Activated CD8-positive, alpha-beta T cell treated with anti-CD3 and anti-CD28 coated beads for 36 hours (primary cell): ENCODE results near the gene CIDEA. TPM values are rescaled to one million over a fixed set of nuclear protein-coding genes. Genes with fewer than 3 reads are reported as not detected.

Experiments
- ATAC-seq: fragments of 200-7000 bp; cut with Tn5 transposase; one replicate; pipeline ENCODE4 v1.10.0; 2021; ENCODE audit warnings: mild to moderate bottlenecking, moderate library complexity
- CTCF ChIA-PET: fragments of 350-600 bp; sonication (Branson Sonifier 250); formaldehyde crosslinking; loops from one replicate; lab custom pipeline; 2021; ENCODE audit warnings: antibody characterized with exemption; lab: Charles Lee
- POLR2A ChIA-PET: fragments of 350-600 bp; sonication (Branson Sonifier 250); formaldehyde crosslinking; loops from one replicate; lab custom pipeline; 2021; ENCODE audit warnings: antibody characterized with exemption; lab: Charles Lee
- DNase-seq: peaks from one replicate; pipeline ENCODE4 v3.0.0-alpha.2; 2020
- H3K27ac Mint-ChIP-seq: one replicate; pipeline ENCODE4 v1.8.0; 2021; ENCODE audit warnings: mild to moderate bottlenecking, mixed read lengths
- H3K27me3 Mint-ChIP-seq: one replicate; pipeline ENCODE4 v1.8.0; 2021; ENCODE audit warnings: mixed read lengths
- H3K36me3 Mint-ChIP-seq: one replicate; pipeline ENCODE4 v1.8.0; 2021; ENCODE audit warnings: low read depth, mixed read lengths
- H3K4me1 Mint-ChIP-seq: one replicate; pipeline ENCODE4 v1.8.0; 2021; ENCODE audit warnings: low read depth, mixed read lengths
- H3K4me3 Mint-ChIP-seq: one replicate; pipeline ENCODE4 v1.8.0; 2021; ENCODE audit warnings: mild to moderate bottlenecking, moderate library complexity, mixed read lengths
- H3K9me3 Mint-ChIP-seq: one replicate; pipeline ENCODE4 v1.8.0; 2021; ENCODE audit warnings: mixed read lengths
- intact Hi-C: fragments of 100-400 bp; cut with micrococcal nuclease; formaldehyde crosslinking; loops from one replicate; pipeline ENCODE4 v1.10.0; 2022
- total RNA-seq, 2 experiments: library from RNA; stranded (reverse); gene quantifications; one replicate each; pipeline ENCODE4 v1.2.3, GENCODE V29; 2021
- TF ChIP-seq, protein P1 (sequence below): fragments of 200-600 bp; IDR thresholded peaks from one replicate; pipeline ENCODE4 v1.8.0; 2022; ENCODE audit warnings: antibody characterized with exemption, mild to moderate bottlenecking

CIDEA gene
- total RNA-seq, 2 experiments from 2014 or later: not detected

DNA sequence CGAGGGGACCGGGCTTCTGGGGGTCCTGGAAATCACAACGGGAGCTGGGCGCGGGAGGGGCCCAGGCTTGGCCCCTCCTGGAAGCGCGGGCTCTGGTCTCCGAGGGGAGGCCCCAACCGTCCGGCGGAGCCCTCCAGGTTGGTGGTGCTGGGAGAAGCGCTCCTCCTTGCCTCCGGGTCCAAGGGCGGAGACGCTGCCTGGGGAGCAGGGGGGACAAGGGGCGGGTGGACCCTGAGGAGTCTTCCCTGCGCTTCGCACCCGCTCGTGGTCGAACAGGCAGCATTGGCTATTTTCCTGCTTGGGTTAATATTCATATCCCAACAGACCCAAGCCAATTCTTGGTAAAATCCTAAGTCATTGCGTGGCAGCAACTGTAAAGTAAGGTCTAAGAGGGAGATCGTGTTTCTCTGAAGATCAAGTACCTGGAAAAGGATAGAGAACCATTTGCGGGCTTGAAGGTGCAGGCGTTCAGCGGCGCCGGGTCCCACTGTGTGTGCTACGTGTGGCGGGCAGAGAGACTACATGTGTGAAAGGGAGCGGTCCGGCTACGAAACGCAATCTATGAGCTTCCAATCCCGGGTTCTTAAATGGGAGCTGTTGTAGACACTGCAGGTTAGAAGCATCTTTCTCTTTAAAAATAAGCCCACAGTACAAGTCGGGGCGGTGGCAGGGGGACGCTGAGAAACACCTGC lies 805 bp downstream of the CIDEA start:
- intact Hi-C loops: no loop called here
- H3K36me3 Mint-ChIP-seq: no peaks in the 10 kb centered on the region

GRCh38 chr18:12255626-12256026 lies 1.5 kb downstream of the CIDEA start:
- ChIA-PET POLR2A (no interaction called here), CTCF (interaction anchor here (1.5 to 4.0 kb wide), 2 partner anchors 11 to 16 kb away, joined by 6 to 21 read pairs; no protein-coding TSS in a partner anchor)
- H3K9me3 Mint-ChIP-seq: no peaks in the 10 kb centered on the region
- TF ChIP-seq, protein P1, sequence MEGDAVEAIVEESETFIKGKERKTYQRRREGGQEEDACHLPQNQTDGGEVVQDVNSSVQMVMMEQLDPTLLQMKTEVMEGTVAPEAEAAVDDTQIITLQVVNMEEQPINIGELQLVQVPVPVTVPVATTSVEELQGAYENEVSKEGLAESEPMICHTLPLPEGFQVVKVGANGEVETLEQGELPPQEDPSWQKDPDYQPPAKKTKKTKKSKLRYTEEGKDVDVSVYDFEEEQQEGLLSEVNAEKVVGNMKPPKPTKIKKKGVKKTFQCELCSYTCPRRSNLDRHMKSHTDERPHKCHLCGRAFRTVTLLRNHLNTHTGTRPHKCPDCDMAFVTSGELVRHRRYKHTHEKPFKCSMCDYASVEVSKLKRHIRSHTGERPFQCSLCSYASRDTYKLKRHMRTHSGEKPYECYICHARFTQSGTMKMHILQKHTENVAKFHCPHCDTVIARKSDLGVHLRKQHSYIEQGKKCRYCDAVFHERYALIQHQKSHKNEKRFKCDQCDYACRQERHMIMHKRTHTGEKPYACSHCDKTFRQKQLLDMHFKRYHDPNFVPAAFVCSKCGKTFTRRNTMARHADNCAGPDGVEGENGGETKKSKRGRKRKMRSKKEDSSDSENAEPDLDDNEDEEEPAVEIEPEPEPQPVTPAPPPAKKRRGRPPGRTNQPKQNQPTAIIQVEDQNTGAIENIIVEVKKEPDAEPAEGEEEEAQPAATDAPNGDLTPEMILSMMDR: no peak
- DNase-seq: no peak
- H3K4me3 Mint-ChIP-seq: no peak overlapping the region
- peaks cover 51% of the 10 kb centered on the region for H3K27me3 Mint-ChIP-seq
- intact Hi-C loops: no loop called here
- ATAC-seq: no peak
- no peak overlapping the region for H3K27ac Mint-ChIP-seq
- no peaks in the 10 kb centered on the region for H3K4me1 Mint-ChIP-seq
- H3K36me3 Mint-ChIP-seq: no peaks in the 10 kb centered on the region

More for the DNA sequence above, 805 bp downstream of the CIDEA start:
- Mint-ChIP-seq H3K27me3 (peaks cover 51% of the 10 kb centered on the region), H3K27ac (no peak overlapping the region), H3K4me3 (no peak overlapping the region), H3K9me3 (no peaks in the 10 kb centered on the region), H3K4me1 (no peaks in the 10 kb centered on the region)
- CTCF ChIA-PET: interaction anchor here (4.0 kb wide), 1 partner anchor 17 kb away, joined by 21 read pairs; no protein-coding TSS in a partner anchor
- POLR2A ChIA-PET: no interaction called here
- TF ChIP-seq, protein P1: no peak
- no peak for ATAC-seq
- no peak for DNase-seq

DNA sequence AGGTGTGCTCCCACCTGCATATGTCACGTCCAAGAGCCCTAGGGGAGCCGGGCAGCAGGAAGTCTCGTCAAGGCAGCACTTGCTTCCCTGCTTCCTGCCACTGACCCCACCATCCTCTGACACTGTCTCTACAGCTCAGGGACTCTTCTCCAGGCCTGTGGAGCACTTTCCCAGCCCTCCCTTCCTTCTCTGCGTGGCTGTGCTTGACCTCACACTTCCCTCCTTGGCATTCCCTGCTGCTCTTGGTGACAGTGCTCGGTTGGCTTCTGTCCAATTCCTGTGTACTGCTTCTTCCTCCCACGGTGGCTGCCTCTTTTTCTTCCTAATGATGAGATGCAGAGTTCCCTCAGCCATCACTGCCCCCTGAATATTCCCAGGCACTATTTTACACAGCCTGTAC lies 2.8 kb downstream of the CIDEA start:
- no peak for ATAC-seq
- no peak overlapping the region for H3K27ac Mint-ChIP-seq

GRCh38 chr18:12257996-12258718 lies 4.0 kb downstream of the CIDEA start:
- H3K9me3 Mint-ChIP-seq: no peaks in the 10 kb centered on the region
- H3K27me3 Mint-ChIP-seq: peaks cover 33% of the 10 kb centered on the region
- TF ChIP-seq, protein P1: no peak
- ATAC-seq: no peak
- no peak overlapping the region for H3K4me3 Mint-ChIP-seq
- H3K36me3 Mint-ChIP-seq: no peaks in the 10 kb centered on the region
- no peaks in the 10 kb centered on the region for H3K4me1 Mint-ChIP-seq
- POLR2A ChIA-PET: no interaction called here
- CTCF ChIA-PET: no interaction called here
- intact Hi-C loops: no loop called here
- no peak for DNase-seq
- no peak overlapping the region for H3K27ac Mint-ChIP-seq

More for the DNA sequence above, 2.8 kb downstream of the CIDEA start:
- TF ChIP-seq, protein P1: no peak
- ChIA-PET POLR2A (no interaction called here), CTCF (interaction anchor here (1.5 to 4.0 kb wide), 2 partner anchors 10 to 15 kb away, joined by 6 to 21 read pairs; no protein-coding TSS in a partner anchor)
- peaks cover 40% of the 10 kb centered on the region for H3K27me3 Mint-ChIP-seq
- H3K36me3 Mint-ChIP-seq: no peaks in the 10 kb centered on the region
- no peaks in the 10 kb centered on the region for H3K9me3 Mint-ChIP-seq
- no peaks in the 10 kb centered on the region for H3K4me1 Mint-ChIP-seq
- H3K4me3 Mint-ChIP-seq: no peak overlapping the region
- no peak for DNase-seq
- intact Hi-C loops: no loop called here
